NCI-H1417 (cell line): ENCODE data around the gene PLEKHM3.

Experiments
- DNase-seq, 3 experiments: peaks; one replicate each; lab custom pipeline; 2025; lab: John Stamatoyannopoulos, UW

Gene PLEKHM3

DNA sequence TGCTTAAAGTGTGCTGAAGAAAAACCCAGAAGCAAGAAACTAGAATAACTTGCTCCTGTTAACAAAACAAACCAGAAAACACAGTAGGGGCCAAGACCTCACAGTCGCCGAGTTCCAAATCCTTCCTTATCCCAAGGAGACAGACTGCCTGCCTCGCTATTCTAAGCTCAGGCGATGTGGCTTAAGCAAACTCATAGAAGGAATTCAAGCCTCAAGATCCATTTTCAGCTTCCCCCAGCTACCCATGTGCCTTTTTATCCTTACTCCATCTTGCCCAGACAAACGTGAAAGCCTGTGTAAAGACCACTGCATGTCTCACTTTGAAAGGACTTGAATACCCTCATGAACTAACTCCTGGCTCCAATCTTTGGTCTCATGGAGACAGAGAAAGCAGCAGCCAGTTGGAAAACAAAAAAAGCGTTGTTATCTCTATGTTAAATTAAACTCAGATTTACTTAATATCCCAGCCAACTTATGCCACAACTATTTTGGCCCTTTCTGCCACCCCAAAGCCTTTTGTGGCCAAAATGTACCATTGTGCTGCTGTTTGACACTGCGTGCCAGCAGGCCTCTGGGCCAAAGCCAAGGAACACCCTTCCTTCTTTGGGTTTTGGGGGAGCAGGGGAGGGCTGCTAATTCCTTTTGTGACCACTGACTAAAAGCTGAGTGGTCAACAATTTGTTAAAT lies 132.5 kb downstream of the PLEKHM3 start:
- DNase-seq = no peak

DNA sequence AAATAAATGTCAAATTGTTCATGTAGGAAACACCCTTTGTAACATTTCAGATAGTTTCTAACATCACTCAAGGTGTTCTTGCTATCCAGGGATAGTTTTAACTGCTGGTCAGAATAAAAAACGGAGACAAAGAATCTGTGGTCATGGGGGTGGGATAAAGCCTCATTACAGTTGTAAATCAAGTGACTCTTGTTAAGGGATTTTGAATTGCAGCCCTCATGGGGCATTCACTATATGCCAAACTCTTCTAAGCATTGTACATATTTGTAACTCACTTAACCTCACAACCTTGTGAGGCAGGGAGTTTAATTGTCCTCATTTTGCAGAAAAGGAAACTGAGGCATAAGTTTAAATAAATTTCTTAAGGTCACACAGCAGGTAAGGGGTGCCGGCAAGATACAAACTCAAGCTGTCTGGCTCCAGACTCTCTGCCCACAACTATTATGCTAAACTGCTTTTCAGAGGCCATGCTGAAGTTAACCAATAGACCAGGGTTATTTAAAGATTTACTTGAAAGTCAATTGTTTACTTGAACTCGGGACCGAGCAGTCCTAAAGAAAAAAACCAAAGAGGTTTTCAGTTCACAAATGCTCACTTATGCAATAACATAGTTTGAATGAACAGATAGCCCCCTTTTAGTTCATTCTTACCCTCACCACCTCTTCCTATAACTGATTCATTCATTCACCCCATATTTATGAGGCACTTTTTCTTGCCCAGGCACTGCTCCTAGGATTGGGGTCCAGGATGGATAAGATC lies 134.1 kb downstream of the PLEKHM3 start:
- no peak for DNase-seq

DNA sequence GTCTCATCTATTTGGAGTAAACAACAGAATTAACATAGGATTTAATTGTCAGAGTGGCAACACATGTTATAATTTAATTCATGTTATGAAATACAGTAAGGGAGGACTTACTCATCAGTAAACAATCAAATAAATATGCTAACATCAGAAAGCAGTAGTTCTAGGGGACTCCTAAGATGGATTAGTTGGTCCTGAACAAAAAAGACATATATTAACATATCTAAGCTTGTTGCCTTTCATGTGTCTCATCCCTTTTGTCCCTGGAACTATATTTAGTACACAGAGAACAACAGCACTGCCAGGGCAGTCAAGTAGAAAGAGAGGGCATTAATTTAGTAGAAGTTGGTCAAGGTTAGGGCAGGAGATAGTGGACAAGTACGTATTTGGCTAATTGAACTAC lies 137.8 kb downstream of the PLEKHM3 start:
- peak in 1 of 3 experiments; percentile 44 for DNase-seq

DNA sequence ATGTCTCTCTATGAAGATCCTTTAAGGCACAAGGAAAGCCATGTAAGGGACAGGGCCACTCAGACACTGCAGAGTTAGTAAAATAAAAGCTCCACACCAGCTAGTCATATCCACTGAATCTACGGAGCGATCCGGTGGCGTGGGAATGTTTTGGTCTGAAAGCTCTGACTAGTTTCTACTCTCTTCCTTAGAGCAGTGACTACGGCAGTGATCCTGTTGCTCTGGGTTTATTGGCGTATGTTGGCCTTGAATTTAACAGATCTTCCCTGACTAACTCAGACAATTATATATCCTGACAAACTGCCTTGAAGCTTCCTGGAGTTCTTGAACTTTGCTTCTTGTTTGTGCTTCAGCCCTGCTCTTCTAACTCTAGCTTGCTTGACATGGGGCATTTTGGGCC lies 140.3 kb downstream of the PLEKHM3 start:
- DNase-seq = no peak

DNA sequence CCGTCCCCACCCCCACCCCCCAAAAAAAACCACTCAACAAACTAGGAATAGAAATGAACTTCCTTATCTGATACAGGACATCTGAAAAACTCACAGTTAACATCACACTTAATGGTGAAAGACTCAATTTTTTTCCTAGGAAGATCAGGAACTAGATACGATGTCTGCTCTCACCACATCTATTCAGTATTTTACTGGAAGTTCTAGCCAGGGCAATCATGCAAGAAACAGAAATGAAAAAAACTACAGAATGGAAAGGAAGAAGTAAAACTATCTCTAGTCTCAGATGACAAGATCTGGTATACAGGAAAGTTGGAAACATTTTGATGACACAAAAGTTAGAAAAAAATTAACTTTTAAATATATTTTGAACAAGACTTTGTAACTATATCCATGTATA lies 141.2 kb downstream of the PLEKHM3 start:
- no peak for DNase-seq

DNA sequence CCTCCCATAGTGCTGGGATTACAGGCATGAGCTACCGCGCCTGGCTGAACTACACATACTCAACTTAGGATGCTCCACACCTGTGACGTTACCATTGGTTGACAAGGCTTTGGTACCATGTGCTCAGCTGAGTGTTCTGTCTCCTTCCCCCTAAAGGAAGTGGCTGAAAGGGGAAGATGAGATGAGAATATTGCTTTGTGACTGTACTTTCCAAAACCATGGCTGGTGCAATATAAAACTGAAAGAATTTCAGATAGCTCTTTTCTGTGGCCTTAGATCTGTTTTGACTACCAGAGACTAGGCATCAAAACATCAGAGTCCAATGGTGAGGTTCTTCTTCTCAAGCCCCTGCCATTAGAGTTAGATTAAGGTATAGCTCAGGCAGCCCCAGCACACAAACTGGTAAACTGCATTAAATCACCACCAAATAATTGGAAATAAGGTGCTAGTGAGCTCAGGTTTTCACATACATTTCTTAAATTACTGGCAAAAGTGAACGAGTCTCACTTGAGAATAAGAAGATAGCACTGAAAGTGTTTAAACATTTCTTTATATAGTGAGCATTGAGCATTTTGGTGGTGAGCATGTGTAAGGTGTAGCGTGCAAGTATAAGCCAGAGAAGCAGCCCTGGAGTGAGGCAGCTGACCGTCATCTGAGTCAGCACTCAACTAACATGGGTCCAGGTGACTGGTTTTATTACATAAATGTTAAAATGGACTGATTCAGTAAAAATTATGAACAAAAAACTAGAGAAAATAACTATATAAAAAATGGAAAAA lies 142.1 kb downstream of the PLEKHM3 start:
- no peak for DNase-seq

DNA sequence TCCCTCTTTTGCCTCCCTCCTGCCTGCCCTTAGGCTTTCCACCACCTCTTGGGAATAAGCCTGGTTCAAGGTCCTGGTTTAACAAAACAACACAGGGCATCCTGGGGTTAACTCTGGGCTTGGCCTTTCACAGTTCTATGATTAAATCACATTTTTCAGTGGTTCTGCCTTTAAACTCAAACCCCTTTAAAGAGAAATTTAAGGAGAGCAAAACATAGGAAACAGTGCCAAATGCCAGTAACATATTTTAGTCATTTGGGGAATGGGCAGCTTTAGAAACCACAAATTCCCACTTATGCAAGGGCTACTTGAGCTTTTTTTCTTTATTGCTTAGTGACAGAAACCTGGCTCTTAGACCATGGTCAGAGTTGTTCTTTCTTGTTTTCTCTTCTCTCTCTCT lies 143.4 kb downstream of the PLEKHM3 start:
- no peak for DNase-seq

DNA sequence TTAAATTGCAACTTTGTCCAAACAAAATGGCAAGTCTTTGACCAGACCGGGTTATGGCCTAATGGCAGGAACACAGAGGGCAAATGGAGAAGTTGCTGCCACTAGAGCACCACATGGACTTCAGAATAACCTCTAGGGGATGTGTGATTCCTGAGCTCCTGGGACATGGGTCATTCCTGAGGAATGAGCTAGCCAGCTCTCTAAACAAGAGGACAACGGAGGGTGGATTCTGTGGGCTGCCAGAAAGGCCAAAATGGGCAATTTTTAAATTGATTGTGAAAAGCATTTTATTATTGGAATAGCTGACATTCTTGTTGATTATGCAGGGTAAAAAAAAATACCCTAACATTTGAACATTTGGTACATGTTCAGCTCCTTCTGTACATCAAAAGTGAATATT lies 145.8 kb downstream of the PLEKHM3 start:
- no peak for DNase-seq

DNA sequence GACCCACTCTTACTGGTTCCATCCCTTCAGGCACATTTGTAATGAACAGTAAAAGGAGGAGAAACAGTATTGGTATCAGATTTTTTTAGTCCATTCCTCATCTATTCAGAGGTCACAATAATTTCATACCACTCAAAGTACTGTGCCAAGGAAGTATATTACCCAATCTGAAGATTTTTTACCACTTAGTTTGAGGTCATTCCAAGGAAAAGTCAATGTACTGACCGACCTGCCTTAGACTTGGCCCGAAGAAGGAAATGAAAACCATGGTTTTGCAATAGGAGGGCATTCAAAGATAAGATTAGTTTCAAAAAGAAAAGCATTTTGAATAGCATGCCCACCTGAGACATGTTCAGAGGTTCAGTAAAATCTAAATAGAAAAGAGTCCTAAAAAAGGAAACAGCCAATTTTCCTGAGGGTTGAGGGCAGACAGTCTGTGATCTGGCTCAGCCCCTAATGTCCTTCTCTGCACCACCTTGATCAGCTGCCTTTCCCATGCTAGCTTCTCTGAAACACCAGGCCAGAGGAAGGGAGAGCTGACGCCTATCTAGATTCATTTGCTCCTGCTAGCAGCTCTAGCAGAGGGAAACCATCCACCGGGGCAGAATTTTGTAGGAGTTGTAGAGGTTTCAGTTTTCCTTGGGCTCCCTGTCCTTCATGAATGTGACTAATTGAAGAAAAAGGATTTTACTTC lies 148.3 kb downstream of the PLEKHM3 start:
- DNase-seq = no peak

DNA sequence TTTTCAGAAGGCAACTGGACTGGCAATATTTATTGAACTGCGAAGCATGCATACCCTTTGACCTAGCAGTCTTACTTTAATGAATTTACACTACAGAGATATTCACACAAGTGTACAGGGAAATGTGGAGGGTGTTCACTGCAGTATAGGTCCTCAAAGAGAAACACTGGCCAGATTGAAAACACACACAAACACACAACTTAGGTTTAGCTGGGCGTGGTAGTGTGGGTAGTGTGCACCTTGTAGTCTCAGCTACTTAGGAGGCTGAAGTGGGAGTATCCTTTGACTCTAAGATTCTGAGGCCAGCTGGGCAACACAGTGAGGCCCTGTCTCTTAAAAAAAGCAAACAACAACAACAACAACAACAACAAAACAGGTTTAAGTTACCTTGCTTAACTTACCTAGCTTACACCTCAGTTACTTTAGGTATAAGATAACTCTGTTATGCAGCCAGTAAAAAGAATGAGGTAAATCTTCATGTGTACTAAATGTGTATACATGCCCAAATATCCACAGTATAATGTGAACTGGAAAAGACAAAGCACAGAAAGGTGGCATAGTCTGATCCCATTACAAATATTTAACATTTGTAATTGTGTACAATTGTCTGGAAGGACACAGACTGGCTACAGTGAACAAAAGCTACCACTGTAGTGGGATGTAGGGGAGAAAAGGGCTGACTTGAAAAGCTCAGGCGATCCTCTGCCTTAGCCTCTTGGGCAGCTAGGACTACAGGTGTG lies 149.7 kb downstream of the PLEKHM3 start:
- no peak for DNase-seq

DNA sequence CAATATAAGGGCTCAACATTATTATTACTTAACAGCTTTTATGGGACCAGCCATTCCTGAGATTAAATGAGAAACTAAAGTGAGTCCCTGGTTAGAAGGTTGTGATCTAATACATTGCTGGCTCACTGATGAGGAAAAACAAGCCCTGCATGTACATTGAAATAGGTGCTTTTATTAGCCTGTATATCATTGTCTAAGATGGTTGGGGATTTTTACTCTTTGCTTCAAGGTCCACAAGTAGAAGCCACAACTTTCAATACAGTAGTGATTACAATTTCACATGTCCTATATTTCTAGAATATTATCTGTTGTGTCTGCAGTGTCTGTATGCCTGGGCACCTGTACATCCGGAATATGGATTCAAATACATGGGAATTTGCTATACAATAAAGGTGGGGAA lies 151.5 kb downstream of the PLEKHM3 start:
- no peak for DNase-seq

DNA sequence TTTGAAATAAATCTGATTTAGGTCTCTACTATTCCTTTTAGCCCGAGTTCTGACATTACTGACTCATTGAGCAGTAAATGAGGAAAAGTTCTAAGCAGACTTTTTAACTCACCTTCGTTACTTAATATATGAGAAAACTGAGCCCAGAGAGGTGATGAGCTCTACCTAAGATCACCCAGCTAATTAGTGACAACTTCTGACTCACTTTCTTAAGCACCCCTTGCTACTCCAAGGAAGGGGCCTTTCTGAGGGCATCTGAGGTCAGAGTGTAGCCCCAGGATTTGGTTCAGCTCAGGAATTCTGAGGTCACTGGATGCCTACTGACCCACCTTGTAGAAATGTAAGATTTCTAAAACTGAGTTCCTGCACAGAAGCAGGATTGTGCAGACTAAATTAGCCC lies 153.4 kb downstream of the PLEKHM3 start:
- DNase-seq = no peak

DNA sequence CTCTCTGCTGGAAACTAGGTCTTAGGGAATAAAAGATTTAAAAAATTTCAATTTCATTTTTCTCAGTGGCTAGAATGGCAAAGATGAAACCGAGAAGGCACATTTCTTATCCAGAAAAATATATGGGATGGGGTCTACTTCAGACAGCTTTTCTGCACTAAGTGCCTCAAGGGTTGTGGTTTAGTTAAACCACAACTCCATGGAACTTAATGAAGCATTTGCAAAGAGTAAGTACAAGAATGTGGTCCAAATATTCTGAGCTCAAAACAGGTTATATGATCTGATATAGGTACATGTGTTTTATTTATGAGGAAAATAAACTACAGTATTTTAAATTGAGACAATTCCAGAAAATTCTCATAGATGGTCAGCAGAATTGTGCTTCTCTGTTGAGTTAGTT lies 153.8 kb downstream of the PLEKHM3 start:
- DNase-seq = no peak

DNA sequence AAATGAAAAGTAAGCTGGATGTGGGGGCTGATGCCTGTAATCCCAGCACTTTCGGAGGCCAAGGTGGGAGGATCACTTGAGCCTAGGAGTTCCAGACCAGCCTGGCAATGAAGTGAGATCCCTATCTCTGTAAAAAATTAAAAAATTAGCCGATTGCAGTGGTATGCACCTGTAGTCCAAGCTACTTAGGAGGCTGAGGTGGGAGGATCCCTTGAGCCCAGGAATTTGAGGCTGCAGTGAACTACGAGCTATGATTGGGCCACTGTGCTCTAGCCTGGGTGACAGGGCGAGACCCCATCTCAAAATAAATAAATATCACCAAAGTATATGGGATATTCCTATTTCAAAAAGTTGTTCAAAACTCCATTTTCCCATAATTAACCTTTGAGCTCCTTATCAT lies 154.5 kb downstream of the PLEKHM3 start:
- DNase-seq = no peak

DNA sequence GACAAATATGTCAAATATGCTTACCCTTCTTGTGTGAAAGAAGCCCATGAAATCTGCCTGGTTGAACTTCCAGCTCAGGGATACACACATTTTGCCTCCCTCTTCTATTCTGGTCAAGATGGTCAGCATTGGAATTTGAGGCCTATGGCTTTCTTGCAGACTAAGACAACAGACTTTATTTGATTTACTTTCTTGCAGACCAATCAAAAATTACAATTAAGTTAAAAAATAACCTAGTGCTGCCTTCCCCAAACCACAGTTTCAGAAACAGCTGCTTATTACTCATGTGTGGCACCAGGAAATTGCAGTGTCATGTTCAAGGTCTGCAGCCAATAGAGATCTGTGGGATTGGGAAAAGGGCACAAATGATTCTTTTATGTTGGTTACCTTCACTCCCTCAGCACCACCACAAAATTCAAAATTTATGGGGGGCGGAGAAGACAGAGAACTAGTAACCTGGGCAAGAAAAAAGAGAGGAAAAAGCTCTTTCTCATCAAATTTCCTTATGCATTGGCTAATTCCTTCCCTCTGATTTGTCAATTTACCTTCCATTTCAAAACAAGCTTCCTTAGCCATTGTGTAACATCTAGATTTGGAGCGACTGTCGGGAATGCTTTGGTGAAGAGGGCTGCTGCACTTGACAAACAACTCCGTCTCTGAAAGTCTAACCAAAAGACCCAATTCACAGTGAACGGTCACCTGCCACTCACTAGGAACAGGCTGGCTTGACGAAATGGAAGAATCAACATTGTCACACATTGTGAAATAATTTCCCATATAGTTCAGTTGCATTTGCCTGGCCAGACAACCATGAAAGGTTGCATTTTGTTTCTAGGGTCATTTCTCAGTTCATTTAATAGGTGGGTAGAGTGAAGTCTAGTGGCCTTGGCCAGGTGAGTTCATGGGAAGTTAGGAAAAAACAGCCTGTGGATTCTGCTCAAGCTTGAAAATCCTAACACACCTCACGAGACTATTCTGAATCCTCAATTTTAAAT lies 155.2 kb downstream of the PLEKHM3 start:
- no peak for DNase-seq

DNA sequence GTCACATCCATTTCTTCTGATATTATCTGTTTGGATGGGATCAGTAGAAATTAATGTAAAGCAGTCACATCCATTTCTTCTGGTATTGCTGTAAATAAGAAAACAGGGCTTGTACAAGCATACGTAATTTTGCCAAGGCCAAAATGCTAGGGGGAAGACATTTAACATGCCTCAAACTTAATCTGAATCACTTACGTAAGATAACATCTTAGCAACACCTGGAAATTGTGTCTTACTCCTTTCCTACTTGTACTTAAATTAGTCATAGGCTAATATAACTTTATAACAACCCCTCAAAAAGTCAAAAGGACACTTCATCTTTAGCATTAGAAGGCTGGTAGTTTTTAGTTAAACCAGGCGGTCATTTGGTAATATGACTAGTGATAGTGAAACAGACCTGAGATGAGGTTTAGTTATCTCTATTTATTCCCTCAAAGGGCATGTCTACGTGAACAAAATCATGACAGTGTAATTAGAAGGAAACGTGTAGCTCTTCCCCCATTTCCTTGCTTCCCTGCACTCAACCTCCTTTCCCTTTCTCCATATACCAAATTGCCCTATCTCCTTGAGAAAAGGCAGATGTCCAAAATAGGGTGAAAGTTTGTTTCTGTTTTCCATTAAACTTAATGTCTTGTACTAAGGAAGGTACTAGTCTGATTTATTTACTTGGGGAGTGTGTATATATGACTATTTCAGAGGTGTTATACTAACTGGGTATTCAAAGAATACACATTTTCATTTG lies 156.3 kb downstream of the PLEKHM3 start:
- no peak for DNase-seq

DNA sequence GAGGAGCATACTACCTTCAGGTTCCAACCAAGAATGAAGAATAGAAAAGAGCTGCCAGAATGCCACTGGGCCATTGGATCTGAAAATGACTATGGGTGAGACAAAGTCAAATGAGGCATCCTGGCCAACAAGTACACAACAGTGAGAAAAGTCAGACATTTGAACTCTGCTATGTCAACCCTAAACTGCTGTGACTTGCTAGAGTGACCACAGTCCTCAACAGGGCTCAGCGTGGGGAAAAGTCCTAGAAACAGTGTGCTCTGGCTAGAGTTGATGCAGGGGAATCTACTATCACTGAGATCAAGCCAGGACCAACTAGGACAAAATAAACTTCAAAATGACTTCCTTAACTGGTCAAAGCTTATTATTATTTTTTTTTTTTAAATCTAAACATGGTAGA lies 157.4 kb downstream of the PLEKHM3 start:
- DNase-seq = no peak

DNA sequence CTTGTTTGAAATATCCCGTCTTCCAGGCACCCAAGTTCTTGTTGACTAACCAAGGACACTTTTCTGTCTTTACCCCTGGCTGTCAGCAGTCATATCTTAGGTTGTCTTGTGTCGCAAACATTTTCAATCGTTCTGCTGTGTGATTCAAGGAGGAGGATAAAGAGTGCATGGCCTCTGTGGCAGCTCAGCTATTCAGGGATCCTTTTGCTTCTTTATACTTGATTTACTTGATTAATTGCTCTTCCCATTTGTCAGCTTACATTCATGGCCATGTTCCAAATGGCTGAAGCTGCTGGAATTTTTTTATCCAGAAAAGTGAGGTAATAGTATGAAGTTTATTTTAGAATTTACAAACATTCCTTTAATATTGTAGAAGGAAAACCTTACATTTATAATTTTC lies 158.3 kb downstream of the PLEKHM3 start:
- no peak for DNase-seq

DNA sequence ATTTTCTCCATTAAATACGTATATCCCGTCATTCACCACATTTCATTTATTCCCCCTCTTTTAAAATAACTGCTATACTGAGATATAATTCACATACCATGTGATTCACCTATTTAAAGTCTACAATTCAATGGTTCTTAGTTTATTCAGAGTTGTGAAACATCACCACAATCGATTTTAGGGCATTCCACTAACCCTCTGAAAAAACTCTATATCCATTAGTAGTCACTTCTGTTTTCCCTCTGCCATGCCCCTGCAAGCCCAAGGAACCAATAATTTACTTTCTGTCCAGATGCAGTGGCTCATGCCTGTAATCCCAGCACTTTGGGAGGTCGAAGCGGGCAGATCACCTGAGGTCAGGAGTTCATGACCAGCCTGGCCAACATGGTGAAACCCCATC lies 160.1 kb downstream of the PLEKHM3 start:
- no peak for DNase-seq

DNA sequence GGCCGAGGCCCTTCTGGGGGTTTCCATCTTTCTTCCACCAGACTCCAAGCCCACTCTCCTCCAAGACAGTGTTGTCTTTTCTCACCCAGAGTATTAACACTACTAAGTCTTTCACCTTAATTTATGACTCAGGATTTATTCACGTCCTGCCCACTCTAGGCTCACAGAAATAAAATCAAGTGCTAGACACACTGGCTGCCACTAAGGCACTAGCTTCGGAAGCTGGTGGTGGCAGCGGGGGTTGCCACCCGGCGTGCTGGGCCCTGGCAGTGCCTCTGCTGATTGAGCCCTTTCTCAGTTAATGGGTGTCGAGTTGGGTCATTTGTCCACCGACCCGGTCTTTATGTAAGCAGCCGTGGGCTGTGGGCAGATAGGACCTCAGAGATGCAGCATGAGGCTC lies 162.0 kb downstream of the PLEKHM3 start:
- DNase-seq = no peak
